OCI-LY3 (cell line): ENCODE data around the gene CDH3.

Experiments
- H2AFZ ChIP-seq: fragments of 200-600, 300-600 bp; shearing (Covaris generic); 2 replicates; pipeline ENCODE4 v1.6.0; 2014; ENCODE audit warnings: antibody characterized with exemption, low read depth, low read length
- H3K27ac ChIP-seq: fragments of 200-600, 300-600 bp; sonication (generic); 2 replicates; pipeline ENCODE4 v1.5.1; 2014; ENCODE audit warnings: mild to moderate bottlenecking, low read length, moderate library complexity, mixed read lengths
- H3K27me3 ChIP-seq: fragments of 200-600, 300-600 bp; sonication (generic); 2 replicates; pipeline ENCODE4 v1.6.1; 2014; ENCODE audit warnings: low read depth, low read length, mixed read lengths
- H3K36me3 ChIP-seq: fragments of 200-600, 300-600 bp; sonication (generic); replicated peaks from 2 replicates; pipeline ENCODE3; 2014; ENCODE audit warnings: low read depth, low read length, mixed read lengths
- H3K4me1 ChIP-seq: fragments of 300-600, 200-600 bp; sonication (generic); 2 replicates; pipeline ENCODE4 v1.6.1; 2014; ENCODE audit warnings: low read length, mixed read lengths
- H3K4me2 ChIP-seq: fragments of 200-600, 300-600 bp; sonication (generic); 2 replicates; pipeline ENCODE4 v1.6.1; 2014; ENCODE audit warnings: low read length, mixed read lengths
- H3K4me3 ChIP-seq: fragments of 300-600, 200-600 bp; sonication (generic); 2 replicates; pipeline ENCODE4 v1.5.1; 2014; ENCODE audit warnings: antibody characterized with exemption, mild to moderate bottlenecking, low read length, moderate library complexity
- H3K79me2 ChIP-seq: fragments of 300-600, 200-600 bp; shearing (Covaris generic); 2 replicates; pipeline ENCODE4 v1.6.1; 2014; ENCODE audit warnings: mild to moderate bottlenecking, low read length, mixed read lengths
- H3K9ac ChIP-seq: fragments of 300-600, 200-600 bp; shearing (Covaris generic); 2 replicates; pipeline ENCODE4 v1.6.0; 2014; ENCODE audit warnings: mild to moderate bottlenecking, low read length, moderate library complexity
- H3K9me3 ChIP-seq: fragments of 200-600, 300-600 bp; shearing (Covaris generic); 2 replicates; pipeline ENCODE4 v1.6.1; 2014; ENCODE audit warnings: low read length, mixed read lengths; ENCODE audit not compliant: insufficient read depth
- H4K20me1 ChIP-seq: fragments of 200-600, 300-600 bp; sonication (generic); 2 replicates; pipeline ENCODE4 v1.6.1; 2016; ENCODE audit warnings: low read length, mixed read lengths; ENCODE audit not compliant: insufficient read depth
- CTCF ChIP-seq: fragments of 200-600, 300-600 bp; sonication (generic); IDR thresholded peaks from 2 replicates; pipeline ENCODE4 v1.5.1; 2014; ENCODE audit warnings: antibody characterized with exemption, low read length, low read depth
- EZH2phosphoT487 ChIP-seq: fragments of 200-600 bp; shearing (Covaris generic); IDR thresholded peaks from 2 replicates; pipeline ENCODE4 v1.6.1; 2018; ENCODE audit warnings: antibody characterized with exemption, mixed run types, low read depth

CDH3 gene

GRCh38 chr16:68660359-68660795 is 15.3 kb downstream of the CDH3 start:
- no peaks in the 10 kb centered on the region for H3K27me3 ChIP-seq
- no peaks in the 10 kb centered on the region for H3K79me2 ChIP-seq
- no peaks in the 10 kb centered on the region for H3K36me3 ChIP-seq
- H3K9me3 ChIP-seq, result no peaks in the 10 kb centered on the region
- no peaks in the 10 kb centered on the region for H4K20me1 ChIP-seq
- no peak overlapping the region for H3K4me3 ChIP-seq
- no peaks in the 10 kb centered on the region for H3K4me1 ChIP-seq
- H3K4me2 ChIP-seq, result no peak overlapping the region
- H2AFZ ChIP-seq, result no peak overlapping the region
- no peak for TF ChIP-seq CTCF
- no peak for TF ChIP-seq EZH2phosphoT487
- H3K9ac ChIP-seq, result no peak overlapping the region
- H3K27ac ChIP-seq, result no peak overlapping the region

GRCh38 chr16:68662035-68662434 is 16.9 kb downstream of the CDH3 start:
- Histone ChIP-seq H3K4me2 (no peak overlapping the region), H3K36me3 (no peaks in the 10 kb centered on the region), H3K9me3 (no peaks in the 10 kb centered on the region), H4K20me1 (no peaks in the 10 kb centered on the region), H3K4me1 (no peaks in the 10 kb centered on the region), H3K9ac (no peak overlapping the region), H3K79me2 (no peaks in the 10 kb centered on the region), H3K27ac (no peak overlapping the region), H2AFZ (no peak overlapping the region), H3K4me3 (no peak overlapping the region), H3K27me3 (no peaks in the 10 kb centered on the region)
- no peak for TF ChIP-seq EZH2phosphoT487
- no peak for TF ChIP-seq CTCF

DNA sequence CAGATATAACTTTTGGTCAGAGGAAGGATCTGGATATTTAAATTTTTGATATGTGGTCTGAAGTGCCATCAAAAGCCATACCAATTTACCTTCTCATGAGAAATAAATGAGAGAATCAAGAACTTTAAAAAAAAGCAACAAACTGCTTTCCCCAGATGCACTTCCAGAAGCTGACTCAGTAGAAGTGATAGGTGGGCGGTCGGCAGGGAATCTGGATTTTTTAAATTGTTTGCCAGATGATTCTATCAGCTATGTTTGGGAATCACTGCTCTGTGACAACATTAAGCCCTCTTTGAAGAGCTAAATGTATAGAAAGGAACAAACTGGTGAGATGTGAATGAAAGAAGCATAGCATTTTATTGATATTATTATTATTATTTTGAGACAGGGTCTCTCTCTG is 19.2 kb downstream of the CDH3 start:
- Histone ChIP-seq H4K20me1 (no peaks in the 10 kb centered on the region), H3K9ac (no peak overlapping the region), H2AFZ (no peak overlapping the region), H3K27me3 (no peaks in the 10 kb centered on the region), H3K4me3 (no peak overlapping the region), H3K27ac (no peak overlapping the region), H3K36me3 (no peaks in the 10 kb centered on the region), H3K79me2 (no peaks in the 10 kb centered on the region), H3K4me1 (peaks cover 18% of the 10 kb centered on the region), H3K9me3 (no peaks in the 10 kb centered on the region), H3K4me2 (no peak overlapping the region)
- no peak for TF ChIP-seq EZH2phosphoT487
- no peak for TF ChIP-seq CTCF

DNA sequence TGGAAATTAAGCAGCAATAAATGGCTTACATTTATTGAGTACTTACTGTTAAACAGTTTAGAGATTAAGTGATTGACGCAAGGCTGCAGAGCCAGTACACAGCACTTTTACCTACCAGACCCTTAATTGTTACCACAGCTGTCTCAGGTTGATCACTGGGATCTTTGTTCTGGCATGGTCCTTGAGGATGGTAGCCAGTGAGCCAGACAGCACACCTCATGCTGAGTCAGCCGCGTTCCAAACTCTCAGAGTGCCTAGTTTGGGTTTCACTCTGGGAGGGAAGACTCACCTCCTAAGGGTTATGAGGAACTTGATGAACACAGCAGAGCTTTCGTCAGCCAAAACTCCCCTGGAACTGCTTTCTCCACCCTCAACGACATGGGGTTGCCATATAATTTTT is 20.4 kb downstream of the CDH3 start:
- Histone ChIP-seq H3K27me3 (no peaks in the 10 kb centered on the region), H3K36me3 (no peaks in the 10 kb centered on the region), H3K4me2 (no peak overlapping the region), H2AFZ (no peak overlapping the region), H3K4me1 (peaks cover 21% of the 10 kb centered on the region), H4K20me1 (no peaks in the 10 kb centered on the region), H3K9ac (no peak overlapping the region), H3K79me2 (no peaks in the 10 kb centered on the region), H3K9me3 (no peaks in the 10 kb centered on the region), H3K4me3 (no peak overlapping the region), H3K27ac (no peak overlapping the region)
- TF ChIP-seq CTCF (no peak), EZH2phosphoT487 (no peak)
